Smooth muscle cell (in vitro differentiated cells): ENCODE measurements around the gene PIP5KL1. TPM values are rescaled to one million over a fixed set of nuclear protein-coding genes. Genes with fewer than 3 reads are reported as not detected.
A peak's percentile ranks its signal among the peaks of the same experiment; 100 is the strongest.

ENCODE experiments used
- DNase-seq: peaks from one replicate; lab custom pipeline; 2025; ENCODE audit not compliant: unreplicated experiment; lab: John Stamatoyannopoulos, UW
- H2AFZ ChIP-seq: fragments of 200-600 bp; sonication (generic); 2 replicates; pipeline ENCODE4 v1.6.0; 2016; ENCODE audit warnings: antibody characterized with exemption, low read depth, mild to moderate bottlenecking
- H3F3A ChIP-seq: fragments of 200-600 bp; sonication (generic); 2 replicates; pipeline ENCODE4 v1.6.0; 2017; ENCODE audit warnings: antibody characterized with exemption, low read depth
- H3K27ac ChIP-seq: fragments of 200-600 bp; sonication (generic); 2 replicates; pipeline ENCODE4 v1.5.1; 2016; ENCODE audit warnings: low read depth, mild to moderate bottlenecking
- H3K27me3 ChIP-seq: fragments of 200-600 bp; sonication (generic); 2 replicates; pipeline ENCODE4 v1.6.1; 2016; ENCODE audit warnings: low read depth, mild to moderate bottlenecking
- H3K36me3 ChIP-seq: fragments of 200-600 bp; sonication (generic); 2 replicates; pipeline ENCODE4 v1.5.1; 2016; ENCODE audit warnings: low read depth
- H3K4me1 ChIP-seq: fragments of 200-600 bp; sonication (generic); 2 replicates; pipeline ENCODE4 v1.5.1; 2016; ENCODE audit warnings: low read depth
- H3K4me2 ChIP-seq: fragments of 200-600 bp; sonication (generic); 2 replicates; pipeline ENCODE4 v1.6.0; 2016; ENCODE audit warnings: mild to moderate bottlenecking
- H3K4me3 ChIP-seq: fragments of 200-600 bp; sonication (generic); 2 replicates; pipeline ENCODE4 v1.5.1; 2016; ENCODE audit warnings: mild to moderate bottlenecking
- H3K79me2 ChIP-seq: fragments of 200-600 bp; sonication (generic); 2 replicates; pipeline ENCODE4 v1.6.0; 2016; ENCODE audit warnings: low read depth, mild to moderate bottlenecking
- H3K9ac ChIP-seq: fragments of 200-600 bp; sonication (generic); 2 replicates; pipeline ENCODE4 v1.6.0; 2016; ENCODE audit warnings: low read depth
- H3K9me3 ChIP-seq: fragments of 200-600 bp; sonication (generic); replicated peaks from 2 replicates; pipeline ENCODE4 v1.5.1; 2016; ENCODE audit warnings: low read depth
- H4K20me1 ChIP-seq: fragments of 200-600 bp; sonication (generic); 2 replicates; pipeline ENCODE4 v1.6.0; 2016; ENCODE audit warnings: low read depth
- CTCF ChIP-seq: fragments of 200-600 bp; sonication (generic); IDR thresholded peaks from 2 replicates; pipeline ENCODE4 v1.5.1; 2017; ENCODE audit warnings: borderline replicate concordance, mild to moderate bottlenecking, antibody characterized with exemption; ENCODE audit not compliant: insufficient read depth, poor library complexity, severe bottlenecking
- WGBS: methylation state at CpG from one replicate; pipeline ENCODE4 v1.1.7; 2016; ENCODE audit warnings: low lambda C conversion rate; 5-methylcytosine and 5-hydroxymethylcytosine counted together
- polyA plus RNA-seq: library from polyadenylated mRNA; unstranded; fragments of >200 nt; fragmentation: Nextera tagmentation; extraction: Ambion mirVana; gene quantifications from 2 replicates; pipeline ENCODE4 v1.2.1, GENCODE V29; 2016
- total RNA-seq: library from RNA; depleted of rRNA; stranded (reverse); fragments of >200 nt; gene quantifications from 2 replicates; pipeline ENCODE4 v1.2.3, GENCODE V29; 2014

Gene PIP5KL1
- total and polyA plus RNA-seq, 2 experiments from 2014 or later: 1.1 to 2.7 TPM

- Histone ChIP-seq H3K9me3 (no peaks in the 10 kb centered on the region), H3K4me1 (no peaks in the 10 kb centered on the region), H4K20me1 (peaks cover 8% of the 10 kb centered on the region), H3K79me2 (no peaks in the 10 kb centered on the region), H3K4me2 (no peak overlapping the region), H2AFZ (no peak overlapping the region), H3K27me3 (no peaks in the 10 kb centered on the region), H3K4me3 (no peak overlapping the region), H3K27ac (no peak overlapping the region), H3K9ac (no peak overlapping the region), H3K36me3 (no peaks in the 10 kb centered on the region), H3F3A (peaks cover 4% of the 10 kb centered on the region)
- WGBS: 90% methylated on average over 13 of the region's 14 CpGs
- no peak for TF ChIP-seq CTCF
- DNase-seq: no peak
Observed at GRCh38 chr9:127943011-127943662, 12.6 kb upstream of the PIP5KL1 start.

GRCh38 chr9:127942216-127943010, 11.8 kb upstream of the PIP5KL1 start:
- no peaks in the 10 kb centered on the region for H3K27me3 ChIP-seq
- H4K20me1 ChIP-seq: peaks cover 8% of the 10 kb centered on the region
- no peaks in the 10 kb centered on the region for H3K36me3 ChIP-seq
- peak; percentile 84 for TF ChIP-seq CTCF
- H3K4me1 ChIP-seq: no peaks in the 10 kb centered on the region
- WGBS: 72% methylated on average over 18 of the region's 18 CpGs
- peaks cover 4% of the 10 kb centered on the region for H3F3A ChIP-seq
- peaks cover under 1% of the 10 kb centered on the region for H3K79me2 ChIP-seq
- H3K9ac ChIP-seq: no peak overlapping the region
- no peak overlapping the region for H3K4me2 ChIP-seq
- H2AFZ ChIP-seq: no peak overlapping the region
- H3K27ac ChIP-seq: no peak overlapping the region
- no peak overlapping the region for H3K4me3 ChIP-seq
- no peak for DNase-seq
- H3K9me3 ChIP-seq: no peaks in the 10 kb centered on the region

- Histone ChIP-seq H3K36me3 (no peaks in the 10 kb centered on the region), H3K4me3 (no peak overlapping the region), H3K4me1 (peaks cover 3% of the 10 kb centered on the region), H3F3A (peaks cover 4% of the 10 kb centered on the region), H3K27me3 (no peaks in the 10 kb centered on the region), H3K9ac (no peak overlapping the region), H2AFZ (no peak overlapping the region), H3K79me2 (peaks cover 5% of the 10 kb centered on the region), H3K9me3 (no peaks in the 10 kb centered on the region), H4K20me1 (peaks cover 8% of the 10 kb centered on the region), H3K4me2 (no peak overlapping the region), H3K27ac (no peak overlapping the region)
- WGBS: 93% methylated on average over 3 of the region's 3 CpGs
- TF ChIP-seq CTCF: no peak
- no peak for DNase-seq
Observed at GRCh38 chr9:127941961-127942215, 11.3 kb upstream of the PIP5KL1 start.
